Stimulated activated CD8-positive, alpha-beta memory T cell treated with anti-CD3 and anti-CD28 coated beads, Interleukin-4, amount 100 ng/mL, for 48 hours (primary cell): ENCODE data around the gene ACAD8.

ENCODE experiments used
- DNase-seq: peaks from one replicate; pipeline ENCODE4 v3.0.0-alpha.2; 2020

The ACAD8 gene

GRCh38 chr11:134293119-134294113 lies 40.0 kb downstream of the ACAD8 start:
- DNase-seq, result no peak

- DNase-seq, result no peak
Measured at GRCh38 chr11:134294664-134295063, 41.3 kb downstream of the ACAD8 start.

- DNase-seq, result no peak
Measured at GRCh38 chr11:134312223-134312622, 58.9 kb downstream of the ACAD8 start.

- no peak for DNase-seq
Measured at GRCh38 chr11:134312807-134313206, 59.4 kb downstream of the ACAD8 start.

- no peak for DNase-seq
Measured at GRCh38 chr11:134313379-134313778, 60.0 kb downstream of the ACAD8 start.

GRCh38 chr11:134313821-134314607 lies 60.6 kb downstream of the ACAD8 start:
- DNase-seq, result no peak
